Dendritic cell treated with granulocyte-macrophage colony-stimulating factor and Interleukin-4, amounts not matched to agents 40 ng/mL and 50 ng/mL, for 4 days (primary cell): ENCODE results near the gene GATA6.

Experiments used
- H3K27ac Mint-ChIP-seq: one replicate; pipeline ENCODE4 v1.8.0; 2022; ENCODE audit warnings: mild to moderate bottlenecking, mixed read lengths
- H3K27me3 Mint-ChIP-seq: one replicate; pipeline ENCODE4 v1.8.0; 2022; ENCODE audit warnings: mild to moderate bottlenecking, mixed read lengths
- H3K36me3 Mint-ChIP-seq: one replicate; pipeline ENCODE4 v1.8.0; 2022; ENCODE audit warnings: low read depth, mixed read lengths
- H3K4me1 Mint-ChIP-seq: one replicate; pipeline ENCODE4 v1.8.0; 2022; ENCODE audit warnings: low read depth, mixed read lengths
- H3K4me3 Mint-ChIP-seq: one replicate; pipeline ENCODE4 v1.8.0; 2022; ENCODE audit warnings: mild to moderate bottlenecking, moderate library complexity, mixed read lengths
- H3K9me3 Mint-ChIP-seq: one replicate; pipeline ENCODE4 v1.8.0; 2022; ENCODE audit warnings: mixed read lengths
- intact Hi-C: fragments of 100-400 bp; cut with micrococcal nuclease; formaldehyde crosslinking; loops from one replicate; pipeline ENCODE4 v1.15.0; 2022

The GATA6 gene

DNA sequence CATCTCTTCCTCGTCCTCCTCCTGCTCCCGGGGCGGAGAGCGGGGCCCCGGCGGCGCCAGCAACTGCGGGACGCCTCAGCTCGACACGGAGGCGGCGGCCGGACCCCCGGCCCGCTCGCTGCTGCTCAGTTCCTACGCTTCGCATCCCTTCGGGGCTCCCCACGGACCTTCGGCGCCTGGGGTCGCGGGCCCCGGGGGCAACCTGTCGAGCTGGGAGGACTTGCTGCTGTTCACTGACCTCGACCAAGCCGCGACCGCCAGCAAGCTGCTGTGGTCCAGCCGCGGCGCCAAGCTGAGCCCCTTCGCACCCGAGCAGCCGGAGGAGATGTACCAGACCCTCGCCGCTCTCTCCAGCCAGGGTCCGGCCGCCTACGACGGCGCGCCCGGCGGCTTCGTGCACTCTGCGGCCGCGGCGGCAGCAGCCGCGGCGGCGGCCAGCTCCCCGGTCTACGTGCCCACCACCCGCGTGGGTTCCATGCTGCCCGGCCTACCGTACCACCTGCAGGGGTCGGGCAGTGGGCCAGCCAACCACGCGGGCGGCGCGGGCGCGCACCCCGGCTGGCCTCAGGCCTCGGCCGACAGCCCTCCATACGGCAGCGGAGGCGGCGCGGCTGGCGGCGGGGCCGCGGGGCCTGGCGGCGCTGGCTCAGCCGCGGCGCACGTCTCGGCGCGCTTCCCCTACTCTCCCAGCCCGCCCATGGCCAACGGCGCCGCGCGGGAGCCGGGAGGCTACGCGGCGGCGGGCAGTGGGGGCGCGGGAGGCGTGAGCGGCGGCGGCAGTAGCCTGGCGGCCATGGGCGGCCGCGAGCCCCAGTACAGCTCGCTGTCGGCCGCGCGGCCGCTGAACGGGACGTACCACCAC is 2.1 kb downstream of the GATA6 start:
- intact Hi-C loops, result no loop called here
- H3K27ac Mint-ChIP-seq, result no peak overlapping the region
- H3K4me3 Mint-ChIP-seq, result no peak overlapping the region

DNA sequence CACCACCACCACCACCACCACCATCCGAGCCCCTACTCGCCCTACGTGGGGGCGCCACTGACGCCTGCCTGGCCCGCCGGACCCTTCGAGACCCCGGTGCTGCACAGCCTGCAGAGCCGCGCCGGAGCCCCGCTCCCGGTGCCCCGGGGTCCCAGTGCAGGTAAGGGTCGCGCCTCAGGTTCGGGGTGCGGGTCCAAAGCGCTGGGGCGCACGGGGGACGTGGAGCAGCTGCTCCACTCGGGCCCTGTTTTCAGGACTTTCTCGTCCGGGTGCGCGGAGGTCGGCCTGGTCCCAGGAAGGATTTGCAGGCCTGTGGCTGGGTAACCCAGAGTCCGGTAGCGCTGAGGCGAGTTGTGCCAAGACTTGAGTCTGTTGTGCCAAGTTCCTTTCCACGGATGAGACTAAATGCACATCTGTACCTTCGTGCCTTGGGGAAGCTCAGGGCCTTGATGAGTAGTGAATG is 2.8 kb downstream of the GATA6 start:
- intact Hi-C loops, result no loop called here
- Mint-ChIP-seq H3K4me1 (peaks cover 22% of the 10 kb centered on the region), H3K9me3 (no peaks in the 10 kb centered on the region), H3K4me3 (no peak overlapping the region), H3K27ac (no peak overlapping the region), H3K36me3 (no peaks in the 10 kb centered on the region), H3K27me3 (peaks cover 85% of the 10 kb centered on the region)

More for the DNA sequence above, 2.1 kb downstream of the GATA6 start:
- Mint-ChIP-seq H3K9me3 (no peaks in the 10 kb centered on the region), H3K4me1 (peaks cover 22% of the 10 kb centered on the region), H3K36me3 (no peaks in the 10 kb centered on the region), H3K27me3 (peaks cover 86% of the 10 kb centered on the region)

DNA sequence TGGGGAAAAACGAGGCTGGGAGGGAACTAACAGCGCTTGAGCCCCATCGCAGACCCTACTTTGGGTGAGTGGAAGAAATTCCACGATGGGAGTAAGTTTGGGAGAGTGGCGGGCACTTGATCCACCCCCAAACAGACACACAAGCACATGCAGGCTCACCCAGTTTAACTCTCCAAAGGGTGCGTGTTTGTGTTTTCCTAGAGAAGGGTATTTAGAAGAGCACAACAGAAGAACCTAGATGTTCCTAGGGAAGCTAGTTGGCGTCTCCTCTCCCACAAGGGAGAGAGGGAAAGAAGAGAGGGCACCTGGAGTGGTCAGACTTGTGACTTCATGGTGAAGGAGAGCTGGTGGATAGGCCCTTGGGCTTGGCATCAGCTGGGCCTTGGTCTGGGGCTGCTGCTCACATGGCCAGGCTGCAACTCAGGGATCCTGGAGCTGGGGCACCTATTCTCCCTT is 3.2 kb downstream of the GATA6 start:
- no peak overlapping the region for H3K27ac Mint-ChIP-seq
- intact Hi-C loops, result no loop called here
- peaks cover 22% of the 10 kb centered on the region for H3K4me1 Mint-ChIP-seq
- H3K9me3 Mint-ChIP-seq, result no peaks in the 10 kb centered on the region
- no peak overlapping the region for H3K4me3 Mint-ChIP-seq
- H3K36me3 Mint-ChIP-seq, result no peaks in the 10 kb centered on the region
- H3K27me3 Mint-ChIP-seq, result peaks cover 85% of the 10 kb centered on the region

DNA sequence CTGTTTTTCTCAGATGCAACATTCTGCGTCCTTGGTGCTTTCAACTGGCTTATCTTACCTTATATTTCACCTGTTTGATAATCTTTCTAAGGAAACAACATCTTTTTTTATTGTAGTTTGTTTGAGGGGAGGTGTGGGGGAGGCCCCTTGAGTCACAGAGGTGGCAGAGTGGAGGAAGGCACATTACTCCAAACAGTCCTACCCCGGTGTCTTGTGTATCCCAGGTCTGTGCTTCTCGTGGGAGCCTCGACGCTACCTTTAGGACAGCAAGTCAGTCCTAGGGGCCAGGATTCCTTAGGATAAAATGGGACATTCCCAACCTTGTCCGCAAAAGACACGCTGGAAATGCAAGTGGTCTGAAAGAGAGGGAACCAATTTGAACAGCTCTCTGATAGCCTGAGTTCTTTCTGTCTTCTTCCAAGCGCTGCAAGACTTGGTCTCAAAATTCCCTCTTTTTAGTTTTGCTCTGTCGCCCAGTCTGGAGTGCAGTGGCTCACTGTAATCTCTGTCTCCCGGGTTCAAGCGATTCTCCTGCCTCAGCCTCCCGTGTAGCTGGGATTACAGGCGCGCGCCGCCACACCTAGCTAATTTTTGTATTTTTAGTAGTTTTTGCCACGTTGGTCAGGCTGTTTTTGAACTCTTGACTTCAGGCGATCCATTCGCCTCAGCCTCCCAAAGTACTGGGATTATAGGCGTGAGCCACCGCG is 4.0 kb downstream of the GATA6 start:
- no peaks in the 10 kb centered on the region for H3K9me3 Mint-ChIP-seq
- H3K27me3 Mint-ChIP-seq, result peaks cover 82% of the 10 kb centered on the region
- H3K27ac Mint-ChIP-seq, result no peak overlapping the region
- H3K36me3 Mint-ChIP-seq, result no peaks in the 10 kb centered on the region
- peaks cover 22% of the 10 kb centered on the region for H3K4me1 Mint-ChIP-seq
- intact Hi-C loops, result no loop called here
- H3K4me3 Mint-ChIP-seq, result no peak overlapping the region

DNA sequence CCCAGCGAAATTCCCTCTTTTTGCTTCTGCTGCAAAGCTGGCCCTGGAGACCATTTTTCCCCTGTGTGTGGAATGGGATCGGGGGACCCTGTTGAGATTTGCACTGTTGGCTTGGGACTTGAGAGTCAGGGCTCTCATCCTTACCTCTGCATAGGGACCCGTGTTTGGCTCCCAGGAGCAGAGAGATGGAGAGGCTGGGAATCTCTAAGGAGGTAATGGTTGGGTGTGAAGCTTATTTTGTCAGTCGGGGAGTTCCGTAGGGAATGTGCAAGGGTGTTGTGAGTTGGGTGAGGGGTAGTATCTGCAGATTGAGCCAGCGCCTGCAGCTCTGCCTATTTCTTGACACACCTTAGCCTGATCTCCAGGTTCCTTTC is 4.5 kb downstream of the GATA6 start:
- no peak overlapping the region for H3K4me3 Mint-ChIP-seq
- H3K27me3 Mint-ChIP-seq, result peaks cover 79% of the 10 kb centered on the region
- no peaks in the 10 kb centered on the region for H3K36me3 Mint-ChIP-seq
- peaks cover 22% of the 10 kb centered on the region for H3K4me1 Mint-ChIP-seq
- intact Hi-C loops, result no loop called here
- no peak overlapping the region for H3K27ac Mint-ChIP-seq
- H3K9me3 Mint-ChIP-seq, result no peaks in the 10 kb centered on the region

DNA sequence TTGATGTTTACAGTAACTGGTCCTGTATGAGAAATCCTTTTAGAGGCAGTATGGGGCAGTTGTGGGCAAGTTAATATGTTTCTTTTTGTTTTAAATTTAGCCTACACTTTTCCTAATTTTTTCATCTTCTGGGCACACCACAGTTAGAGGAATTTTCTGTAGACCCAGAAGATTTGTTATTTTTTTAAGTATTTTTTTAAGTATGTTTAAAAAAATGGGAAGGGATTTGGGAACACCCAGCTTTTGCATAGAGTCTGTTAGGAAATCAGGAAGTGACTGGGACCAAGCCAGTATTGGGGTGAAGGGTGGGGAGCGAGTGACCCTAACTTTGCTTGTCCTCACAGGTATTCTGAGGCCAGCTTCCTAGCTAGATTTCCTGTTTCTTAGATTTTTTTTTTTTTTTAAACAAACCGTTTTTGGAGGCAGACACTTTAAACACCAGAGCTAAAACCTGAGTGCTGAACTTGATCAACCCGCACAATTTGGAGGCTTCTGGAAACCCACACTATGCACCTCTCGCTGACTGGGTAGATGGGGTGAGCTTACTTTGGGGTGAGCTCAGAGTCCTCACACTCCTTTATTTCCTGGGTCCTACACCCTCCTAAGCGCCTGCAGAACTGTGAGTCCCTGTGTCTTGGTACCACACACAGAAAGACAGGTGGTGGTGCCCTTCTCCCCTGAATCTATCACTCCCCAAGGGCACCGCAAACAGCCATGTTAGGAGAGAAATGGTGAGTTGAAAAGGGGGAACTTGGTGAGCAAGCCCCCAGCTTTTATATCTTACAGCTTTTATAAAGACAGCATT is 5.2 kb downstream of the GATA6 start:
- Mint-ChIP-seq H3K9me3 (no peaks in the 10 kb centered on the region), H3K4me1 (peaks cover 17% of the 10 kb centered on the region), H3K27ac (no peak overlapping the region), H3K36me3 (no peaks in the 10 kb centered on the region), H3K27me3 (peaks cover 76% of the 10 kb centered on the region), H3K4me3 (no peak overlapping the region)
- intact Hi-C loops, result no loop called here

DNA sequence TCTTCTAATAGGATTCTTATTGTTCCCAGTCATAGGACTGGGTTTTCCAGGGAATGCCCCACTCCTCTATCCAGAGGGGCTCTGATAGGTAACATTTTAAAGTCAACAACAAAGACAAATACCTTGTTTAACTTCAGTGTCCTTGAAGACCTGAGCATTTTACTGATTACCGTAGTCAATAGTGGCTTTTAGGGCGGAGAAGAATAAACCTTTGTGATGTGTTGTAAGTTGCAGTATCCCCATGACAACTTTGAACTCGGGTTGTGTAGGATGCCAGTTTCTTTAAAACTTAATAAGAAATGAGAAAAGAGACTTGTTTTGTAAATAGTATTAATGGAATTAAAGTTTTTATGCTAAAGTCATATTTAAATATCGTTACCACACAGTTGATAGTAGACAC is 6.0 kb downstream of the GATA6 start:
- H3K36me3 Mint-ChIP-seq, result no peaks in the 10 kb centered on the region
- intact Hi-C loops, result no loop called here
- H3K27me3 Mint-ChIP-seq, result peaks cover 74% of the 10 kb centered on the region
- no peaks in the 10 kb centered on the region for H3K9me3 Mint-ChIP-seq
- H3K27ac Mint-ChIP-seq, result no peak overlapping the region
- H3K4me3 Mint-ChIP-seq, result no peak overlapping the region
- peaks cover 8% of the 10 kb centered on the region for H3K4me1 Mint-ChIP-seq

DNA sequence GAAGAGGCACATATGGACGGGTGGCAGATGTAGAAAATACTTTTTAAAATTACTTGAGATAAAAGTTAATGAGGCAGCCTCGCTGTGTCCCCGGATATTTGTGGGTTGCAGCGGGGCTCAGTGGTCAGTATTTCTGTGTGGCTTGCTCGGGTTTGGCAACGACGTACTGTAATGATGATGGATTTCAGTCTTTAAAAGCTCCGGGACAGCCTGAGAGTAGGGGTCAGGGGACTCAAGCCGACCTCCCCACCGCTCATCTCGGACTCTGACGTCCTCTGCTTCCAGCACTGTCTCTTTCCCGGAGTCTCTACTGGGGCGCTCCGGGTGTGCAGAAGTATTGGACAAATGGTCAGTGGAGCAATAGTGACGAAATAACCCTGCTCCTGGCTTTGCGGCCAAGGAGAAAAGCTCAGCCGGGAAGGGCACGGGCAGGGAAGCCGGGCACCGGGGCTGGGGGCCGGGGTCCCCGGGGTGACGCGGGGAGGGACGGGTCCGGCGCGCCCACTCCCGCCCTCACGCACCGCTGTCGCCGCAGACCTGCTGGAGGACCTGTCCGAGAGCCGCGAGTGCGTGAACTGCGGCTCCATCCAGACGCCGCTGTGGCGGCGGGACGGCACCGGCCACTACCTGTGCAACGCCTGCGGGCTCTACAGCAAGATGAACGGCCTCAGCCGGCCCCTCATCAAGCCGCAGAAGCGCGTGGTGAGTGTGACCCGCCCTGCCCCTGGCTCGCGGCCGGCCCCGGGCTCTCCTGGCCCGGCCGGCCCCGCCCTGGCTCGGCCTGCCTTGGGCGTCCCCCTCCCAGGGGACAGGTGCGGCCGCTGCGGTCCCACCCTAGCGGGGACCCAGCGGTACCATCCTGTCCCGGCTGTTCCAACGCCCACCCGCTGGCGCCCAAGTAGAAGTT is 7.3 kb downstream of the GATA6 start:
- peaks cover 65% of the 10 kb centered on the region for H3K27me3 Mint-ChIP-seq
- intact Hi-C loops, result no loop called here
- no peaks in the 10 kb centered on the region for H3K9me3 Mint-ChIP-seq
- H3K4me1 Mint-ChIP-seq, result no peaks in the 10 kb centered on the region
- no peak overlapping the region for H3K4me3 Mint-ChIP-seq
- H3K36me3 Mint-ChIP-seq, result no peaks in the 10 kb centered on the region
- no peak overlapping the region for H3K27ac Mint-ChIP-seq

DNA sequence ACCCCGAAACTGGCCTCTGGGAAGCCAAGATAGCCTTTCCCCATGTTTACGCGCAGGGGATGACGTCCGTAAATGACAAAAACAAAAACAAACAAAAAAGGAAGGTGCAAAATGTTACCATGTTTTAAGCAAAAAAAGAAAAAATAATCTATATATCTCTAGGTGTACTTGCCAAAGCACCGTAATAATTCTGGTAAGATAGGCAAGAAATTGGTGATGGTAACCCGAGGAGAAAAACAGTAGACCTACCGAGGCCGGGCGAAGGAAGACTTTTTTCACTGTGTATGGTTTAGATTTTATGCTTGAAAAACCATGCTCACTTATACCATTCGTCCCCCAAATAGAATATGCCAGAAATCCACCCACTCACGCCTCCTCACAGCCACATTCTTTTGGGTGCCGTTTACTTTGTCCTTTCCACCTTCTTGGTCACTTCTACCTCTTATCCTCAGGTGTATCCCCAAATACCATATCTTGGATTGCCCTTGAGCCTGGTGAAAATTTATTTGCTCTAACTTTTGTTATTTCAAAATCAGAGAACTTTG is 8.0 kb downstream of the GATA6 start:
- no peaks in the 10 kb centered on the region for H3K36me3 Mint-ChIP-seq
- H3K9me3 Mint-ChIP-seq, result no peaks in the 10 kb centered on the region
- intact Hi-C loops, result no loop called here
- H3K4me3 Mint-ChIP-seq, result no peak overlapping the region
- H3K27ac Mint-ChIP-seq, result no peak overlapping the region
- peaks cover 64% of the 10 kb centered on the region for H3K27me3 Mint-ChIP-seq
- no peaks in the 10 kb centered on the region for H3K4me1 Mint-ChIP-seq

DNA sequence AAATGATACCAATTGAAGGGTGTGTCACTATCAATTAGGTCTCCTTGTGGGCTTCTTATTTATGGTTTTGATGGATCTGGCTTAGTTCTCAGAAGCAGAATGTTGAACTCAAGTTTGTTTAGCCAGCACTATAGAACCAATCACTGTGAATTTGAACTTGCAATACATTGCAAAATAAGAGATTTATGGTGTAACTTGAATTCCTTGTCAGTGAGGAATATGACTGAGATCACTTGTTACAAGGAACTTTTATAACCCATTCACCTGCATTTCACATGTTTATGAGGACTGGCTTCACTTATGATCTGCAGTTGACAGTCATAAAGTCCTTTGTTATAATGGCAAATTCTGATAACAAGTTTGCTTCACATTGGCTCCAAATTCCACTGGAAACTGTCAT is 9.8 kb downstream of the GATA6 start:
- H3K27ac Mint-ChIP-seq, result no peak overlapping the region
- H3K9me3 Mint-ChIP-seq, result no peaks in the 10 kb centered on the region
- no peaks in the 10 kb centered on the region for H3K4me1 Mint-ChIP-seq
- no peaks in the 10 kb centered on the region for H3K36me3 Mint-ChIP-seq
- intact Hi-C loops, result no loop called here
- H3K4me3 Mint-ChIP-seq, result no peak overlapping the region
- peaks cover 48% of the 10 kb centered on the region for H3K27me3 Mint-ChIP-seq

DNA sequence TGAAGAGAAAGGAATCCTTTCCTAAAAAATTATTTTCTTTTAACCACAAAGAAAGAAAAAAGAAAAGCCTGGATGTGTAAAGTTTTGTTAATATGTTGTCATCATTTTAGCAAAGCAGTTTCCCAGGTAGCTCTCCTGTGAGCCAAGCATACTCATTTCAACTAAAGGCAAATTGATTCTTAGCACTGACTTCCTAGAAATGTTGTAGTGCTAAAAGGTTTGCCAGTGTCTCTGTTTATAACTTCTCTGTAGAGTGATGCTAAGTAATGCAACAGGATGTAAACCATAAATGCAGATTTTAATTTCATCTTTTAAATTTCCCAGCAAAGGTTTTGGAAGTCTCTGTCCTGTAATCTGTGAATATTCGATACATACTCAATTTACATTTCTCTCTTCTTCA is 10.2 kb downstream of the GATA6 start:
- H3K4me3 Mint-ChIP-seq, result no peak overlapping the region
- no peaks in the 10 kb centered on the region for H3K4me1 Mint-ChIP-seq
- no peak overlapping the region for H3K27ac Mint-ChIP-seq
- no peaks in the 10 kb centered on the region for H3K36me3 Mint-ChIP-seq
- H3K9me3 Mint-ChIP-seq, result no peaks in the 10 kb centered on the region
- H3K27me3 Mint-ChIP-seq, result peaks cover 45% of the 10 kb centered on the region
- intact Hi-C loops, result no loop called here

DNA sequence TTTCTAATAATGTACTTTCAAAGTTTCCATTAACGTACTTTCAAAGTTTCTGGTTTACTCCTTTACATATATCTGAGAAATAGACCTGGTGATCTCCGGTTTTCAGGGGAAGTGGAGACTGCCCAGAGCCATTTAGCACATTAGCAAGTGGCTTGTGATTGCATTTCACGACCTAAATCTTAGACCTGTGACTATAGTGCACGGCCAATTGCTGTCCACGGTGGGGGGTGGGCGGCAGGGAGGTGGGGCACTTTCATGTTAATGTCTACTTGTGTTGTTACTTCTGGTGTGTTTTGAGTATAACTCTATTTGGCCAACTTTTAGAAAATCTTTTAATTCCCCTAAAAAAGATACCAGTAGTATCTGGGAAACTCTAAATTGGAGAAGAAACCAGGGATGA is 11.3 kb downstream of the GATA6 start:
- H3K4me1 Mint-ChIP-seq, result no peaks in the 10 kb centered on the region
- no peaks in the 10 kb centered on the region for H3K36me3 Mint-ChIP-seq
- peaks cover 37% of the 10 kb centered on the region for H3K27me3 Mint-ChIP-seq
- H3K9me3 Mint-ChIP-seq, result no peaks in the 10 kb centered on the region
- no peak overlapping the region for H3K4me3 Mint-ChIP-seq
- intact Hi-C loops, result no loop called here
- no peak overlapping the region for H3K27ac Mint-ChIP-seq
